NCI-H146 treated with DMSO at 0.1 percent for 48 hours (cell line): Measurements from ENCODE around the gene SYNPR.
A peak's percentile ranks its signal among the peaks of the same experiment; 100 is the strongest.

ENCODE experiments used
- DNase-seq: peaks from one replicate; lab custom pipeline; 2025; ENCODE audit not compliant: unreplicated experiment; lab: John Stamatoyannopoulos, UW

SYNPR gene

GRCh38 chr3:63528325-63529000, 250.4 kb downstream of the SYNPR start:
- no peak for DNase-seq

- no peak for DNase-seq
Observed at GRCh38 chr3:63532521-63532920, 254.4 kb downstream of the SYNPR start.

- no peak for DNase-seq
Observed at GRCh38 chr3:63538919-63539318, 260.8 kb downstream of the SYNPR start.

- DNase-seq: no peak
Observed at GRCh38 chr3:63555767-63556166, 277.7 kb downstream of the SYNPR start.

GRCh38 chr3:63556401-63556800, 278.3 kb downstream of the SYNPR start:
- DNase-seq: no peak

- no peak for DNase-seq
Observed at GRCh38 chr3:63557912-63558311, 279.8 kb downstream of the SYNPR start.

- no peak for DNase-seq
Observed at GRCh38 chr3:63559884-63560283, 281.8 kb downstream of the SYNPR start.

GRCh38 chr3:63561879-63562278, 283.8 kb downstream of the SYNPR start:
- DNase-seq: no peak

- no peak for DNase-seq
Observed at GRCh38 chr3:63562323-63562722, 284.2 kb downstream of the SYNPR start.

GRCh38 chr3:63563572-63563971, 285.5 kb downstream of the SYNPR start:
- no peak for DNase-seq

GRCh38 chr3:63565220-63565619, 287.1 kb downstream of the SYNPR start:
- no peak for DNase-seq

- no peak for DNase-seq
Observed at GRCh38 chr3:63571682-63572081, 293.6 kb downstream of the SYNPR start.

- DNase-seq: peak; percentile 89
Observed at GRCh38 chr3:63576846-63577245, 298.7 kb downstream of the SYNPR start.

GRCh38 chr3:63578858-63579257, 300.8 kb downstream of the SYNPR start:
- DNase-seq: no peak

GRCh38 chr3:63580151-63580550, 302.0 kb downstream of the SYNPR start:
- DNase-seq: no peak

- DNase-seq: no peak
Observed at GRCh38 chr3:63582943-63583500, 304.9 kb downstream of the SYNPR start.

- DNase-seq: no peak
Observed at GRCh38 chr3:63584681-63585080, 306.6 kb downstream of the SYNPR start.

GRCh38 chr3:63585927-63586326, 307.8 kb downstream of the SYNPR start:
- no peak for DNase-seq

GRCh38 chr3:63588895-63589294, 310.8 kb downstream of the SYNPR start:
- DNase-seq: no peak

- no peak for DNase-seq
Observed at GRCh38 chr3:63593779-63594178, 315.7 kb downstream of the SYNPR start.

- no peak for DNase-seq
Observed at GRCh38 chr3:63595221-63595620, 317.1 kb downstream of the SYNPR start.

- DNase-seq: no peak
Observed at GRCh38 chr3:63597019-63597418, 318.9 kb downstream of the SYNPR start.

GRCh38 chr3:63607716-63608115, 329.6 kb downstream of the SYNPR start:
- no peak for DNase-seq
